GM10266 (cell line): ENCODE results near the gene RAB27B.

Experiments
- DNase-seq: peaks from one replicate; pipeline ENCODE4 v3.0.0; 2012; ENCODE audit errors: extremely low spot score
- TF ChIP-seq, protein P1 (sequence below): IDR thresholded peaks from 2 replicates; pipeline ENCODE4 v1.5.1; 2012; ENCODE audit warnings: mild to moderate bottlenecking, low read depth; ENCODE audit not compliant: control insufficient read depth, insufficient read depth; ENCODE audit errors: missing control alignments

The RAB27B gene

DNA sequence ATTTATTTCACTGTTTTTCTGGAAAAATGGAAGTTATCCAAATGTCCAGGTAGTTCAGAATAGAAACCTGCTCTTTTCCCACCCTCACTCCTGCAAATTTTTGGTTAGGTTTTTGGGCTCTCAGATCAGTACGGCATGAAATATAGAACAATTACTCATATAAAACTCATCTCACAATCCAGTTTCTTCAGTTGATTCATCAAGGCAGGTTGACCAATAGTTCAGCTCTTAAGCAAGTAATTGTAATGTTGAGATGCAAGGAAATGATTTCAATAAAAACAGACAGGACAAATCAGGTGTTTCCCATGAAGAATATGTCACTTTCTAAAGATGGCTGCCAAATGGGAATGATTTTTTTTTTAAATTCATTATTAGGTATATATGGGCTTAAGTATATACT lies 2.0 kb downstream of the RAB27B start:
- TF ChIP-seq, protein P1, sequence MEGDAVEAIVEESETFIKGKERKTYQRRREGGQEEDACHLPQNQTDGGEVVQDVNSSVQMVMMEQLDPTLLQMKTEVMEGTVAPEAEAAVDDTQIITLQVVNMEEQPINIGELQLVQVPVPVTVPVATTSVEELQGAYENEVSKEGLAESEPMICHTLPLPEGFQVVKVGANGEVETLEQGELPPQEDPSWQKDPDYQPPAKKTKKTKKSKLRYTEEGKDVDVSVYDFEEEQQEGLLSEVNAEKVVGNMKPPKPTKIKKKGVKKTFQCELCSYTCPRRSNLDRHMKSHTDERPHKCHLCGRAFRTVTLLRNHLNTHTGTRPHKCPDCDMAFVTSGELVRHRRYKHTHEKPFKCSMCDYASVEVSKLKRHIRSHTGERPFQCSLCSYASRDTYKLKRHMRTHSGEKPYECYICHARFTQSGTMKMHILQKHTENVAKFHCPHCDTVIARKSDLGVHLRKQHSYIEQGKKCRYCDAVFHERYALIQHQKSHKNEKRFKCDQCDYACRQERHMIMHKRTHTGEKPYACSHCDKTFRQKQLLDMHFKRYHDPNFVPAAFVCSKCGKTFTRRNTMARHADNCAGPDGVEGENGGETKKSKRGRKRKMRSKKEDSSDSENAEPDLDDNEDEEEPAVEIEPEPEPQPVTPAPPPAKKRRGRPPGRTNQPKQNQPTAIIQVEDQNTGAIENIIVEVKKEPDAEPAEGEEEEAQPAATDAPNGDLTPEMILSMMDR = no peak
- DNase-seq = no peak

DNA sequence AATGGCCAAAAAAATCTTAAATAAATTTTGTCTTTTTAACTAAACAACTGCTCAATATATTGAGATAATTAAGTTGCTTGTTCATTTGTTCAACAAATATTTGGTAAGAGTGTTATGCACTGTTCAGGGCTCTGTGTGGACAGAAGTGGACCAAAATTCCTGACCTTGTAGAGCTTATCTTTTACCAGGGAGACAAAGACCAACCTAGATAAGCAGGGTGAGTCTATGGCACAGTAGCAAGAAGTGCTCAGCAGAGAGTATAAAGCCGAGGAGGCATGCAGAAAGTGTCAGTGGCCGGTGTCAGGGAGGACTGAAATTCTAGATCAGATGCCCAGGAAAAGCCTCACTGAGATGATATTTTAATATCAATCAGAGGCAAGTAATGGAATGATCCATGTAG lies 2.6 kb downstream of the RAB27B start:
- TF ChIP-seq, protein P1 = no peak
- no peak for DNase-seq

DNA sequence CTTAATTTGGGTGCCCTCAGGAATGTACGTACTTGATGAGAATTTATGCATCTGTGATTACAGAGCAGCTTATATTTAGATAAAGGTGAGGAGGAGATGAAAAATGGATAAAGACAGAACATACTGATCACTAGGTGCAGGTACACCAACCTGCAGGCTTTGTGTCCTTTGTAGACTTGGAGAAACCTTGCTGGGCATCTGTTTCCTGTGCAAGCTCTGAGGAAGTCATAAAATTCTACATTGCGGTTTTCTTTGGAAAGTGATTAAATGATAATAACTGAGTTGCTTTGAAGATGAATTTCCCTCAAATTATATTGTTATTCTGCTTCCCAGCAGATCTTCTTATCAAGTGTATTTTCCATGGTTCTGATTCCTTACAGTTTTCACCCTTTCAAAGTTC lies 7.7 kb downstream of the RAB27B start:
- TF ChIP-seq, protein P1 = no peak
- DNase-seq = no peak

DNA sequence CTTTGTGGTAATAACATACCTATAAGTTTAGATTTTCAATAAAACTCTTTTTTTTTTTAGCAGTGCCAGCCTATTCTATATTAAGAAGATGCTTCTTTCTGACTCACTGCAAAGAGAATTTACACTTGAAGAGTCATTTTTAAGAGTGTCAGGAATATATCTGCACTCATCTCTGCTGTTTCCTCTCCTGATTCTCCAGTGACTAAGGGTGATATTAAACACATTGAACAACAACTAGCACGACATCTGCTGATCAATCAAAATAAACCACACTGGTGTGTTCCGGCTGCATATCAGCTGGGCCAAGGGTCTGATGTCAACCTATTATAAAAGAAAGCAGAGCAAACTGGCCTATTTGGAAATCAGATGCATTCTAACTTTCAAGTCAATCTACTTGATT lies 15.0 kb downstream of the RAB27B start:
- DNase-seq = no peak
- TF ChIP-seq, protein P1 = no peak

DNA sequence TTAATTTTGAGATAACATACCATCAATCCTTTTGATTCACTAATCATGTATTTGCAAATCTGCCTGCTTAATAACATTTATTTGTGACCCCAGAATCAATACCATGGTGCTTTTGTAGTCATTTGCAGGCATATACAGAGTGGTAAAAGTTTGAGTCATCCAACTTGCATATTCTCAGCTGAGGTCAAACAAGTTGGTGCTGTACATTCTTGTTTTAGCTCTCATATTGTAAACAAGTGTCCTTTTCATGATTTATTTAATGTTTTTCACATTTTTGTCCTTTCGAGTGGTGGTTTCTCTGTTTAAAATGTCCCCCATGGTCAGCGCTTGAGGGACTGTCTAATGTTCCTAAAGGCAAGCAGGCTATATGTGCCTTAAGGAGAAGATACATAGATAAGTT lies 17.5 kb downstream of the RAB27B start:
- no peak for DNase-seq

DNA sequence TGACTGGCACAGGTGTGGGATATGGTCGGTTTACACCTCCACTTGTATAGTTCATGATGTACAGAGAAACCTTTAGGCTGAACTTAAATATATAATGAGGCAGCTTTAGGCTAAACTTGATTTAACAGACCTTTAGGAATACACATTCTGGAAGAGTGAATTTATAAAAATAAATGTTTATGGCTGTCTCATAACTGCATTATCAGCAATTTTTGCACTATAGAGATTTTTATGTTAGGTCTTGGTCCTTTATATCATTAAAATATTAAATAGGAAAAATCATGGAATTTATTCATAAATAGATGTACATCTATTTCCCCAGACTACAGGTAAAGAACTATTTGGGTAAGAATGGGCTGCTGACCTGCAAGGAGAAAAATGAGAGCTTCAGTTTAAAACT lies 19.8 kb downstream of the RAB27B start:
- DNase-seq = no peak
- TF ChIP-seq, protein P1 = no peak

More for the DNA sequence above, 17.5 kb downstream of the RAB27B start:
- TF ChIP-seq, protein P1 = no peak

DNA sequence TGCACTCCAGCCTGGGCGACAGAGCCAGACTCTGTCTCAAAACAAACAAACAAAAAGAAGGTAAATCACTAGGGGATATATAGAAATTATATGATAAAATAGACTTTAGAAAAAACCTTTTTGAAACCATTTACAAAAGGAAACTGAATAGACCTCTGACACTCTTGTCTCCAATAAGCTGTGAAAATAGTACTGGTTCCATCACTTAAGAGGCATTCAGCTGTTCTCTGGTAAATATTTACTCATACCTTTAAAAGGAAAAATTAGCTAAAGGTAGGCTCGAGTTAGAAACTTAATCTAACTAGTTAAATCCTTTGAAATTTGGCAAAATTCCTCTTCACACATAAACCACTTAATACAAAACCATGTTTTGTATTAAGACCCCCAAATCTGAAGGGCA lies 21.4 kb downstream of the RAB27B start:
- TF ChIP-seq, protein P1 = no peak
- DNase-seq = no peak

DNA sequence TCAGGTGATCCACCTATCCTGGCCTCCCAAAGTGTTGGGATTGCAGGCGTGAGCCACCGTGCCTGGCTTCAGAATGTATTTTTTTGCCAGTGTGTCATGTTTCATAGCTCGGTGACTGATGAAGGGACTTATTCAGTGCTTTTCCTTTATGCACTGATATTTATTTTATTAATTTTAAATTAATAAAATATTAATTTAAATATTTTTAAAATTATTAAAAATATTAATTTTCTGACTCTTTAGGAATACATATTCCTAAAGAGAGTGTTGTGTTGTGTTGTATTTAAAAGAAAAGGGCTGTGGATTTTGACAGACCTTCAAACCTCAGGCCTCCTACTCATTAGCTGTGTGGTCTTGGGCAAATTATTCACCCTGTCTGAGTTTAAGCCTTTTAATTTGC lies 22.3 kb downstream of the RAB27B start:
- no peak for DNase-seq
- TF ChIP-seq, protein P1 = no peak
